HG03175 (cell line): ENCODE data around the gene EEF1AKMT3.

ENCODE experiments used
- ATAC-seq: cut with Tn5 transposase; IDR thresholded peaks from one replicate; pipeline ENCODE4 v1.9.1; 2021; ENCODE audit warnings: mild to moderate bottlenecking, moderate library complexity; ENCODE audit not compliant: unreplicated experiment

EEF1AKMT3 gene

DNA sequence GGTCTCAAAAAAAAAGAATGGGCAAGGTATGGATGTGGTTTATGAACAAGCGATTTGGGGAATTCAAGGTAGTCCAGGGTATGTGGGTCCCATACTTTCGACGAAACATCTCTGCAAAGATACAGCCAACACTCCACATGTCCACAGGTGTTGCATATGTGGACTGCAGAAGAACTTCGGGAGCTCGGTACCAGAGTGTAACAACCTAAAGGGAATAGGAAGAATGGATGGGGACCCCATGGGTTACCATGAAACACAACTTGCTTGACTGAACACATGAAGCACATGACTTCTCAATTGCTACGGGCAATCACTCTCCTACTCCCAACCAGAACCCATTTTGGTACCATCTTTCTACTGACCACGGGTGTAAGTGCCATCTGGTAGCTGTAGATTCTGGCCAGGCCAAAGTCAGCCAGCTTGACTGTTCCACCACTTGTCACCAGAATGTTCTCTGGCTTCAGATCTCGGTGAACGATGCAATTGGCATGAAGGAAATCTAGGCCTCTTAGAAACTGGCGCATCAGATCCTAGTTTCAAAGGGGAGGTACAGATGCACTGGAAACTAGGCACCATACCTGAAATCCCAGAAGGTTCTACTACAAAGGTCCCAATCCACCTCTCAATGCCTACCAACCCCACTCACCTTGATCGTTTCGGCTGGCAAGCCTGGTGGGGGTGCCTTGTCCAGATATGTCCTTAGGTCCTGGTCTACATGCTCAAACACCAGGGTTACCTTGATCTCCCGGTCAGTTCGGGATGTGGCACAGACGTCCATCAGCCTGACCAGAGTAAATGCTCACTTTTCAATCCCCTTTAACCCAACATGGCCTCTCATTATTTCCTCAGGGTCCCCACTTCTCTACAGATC is 21.6 kb upstream of the EEF1AKMT3 start:
- no peak for ATAC-seq

GRCh38 chr12:57751432-57751787 is 21.0 kb upstream of the EEF1AKMT3 start:
- ATAC-seq = no peak

GRCh38 chr12:57751788-57752667 is 20.4 kb upstream of the EEF1AKMT3 start, which contains the start of gene CDK4:
CDK4 (minus strand) TSS chr12:57752310; CDS start chr12:57751717, 593 bp downstream.
- ATAC-seq = peak; percentile 74

DNA sequence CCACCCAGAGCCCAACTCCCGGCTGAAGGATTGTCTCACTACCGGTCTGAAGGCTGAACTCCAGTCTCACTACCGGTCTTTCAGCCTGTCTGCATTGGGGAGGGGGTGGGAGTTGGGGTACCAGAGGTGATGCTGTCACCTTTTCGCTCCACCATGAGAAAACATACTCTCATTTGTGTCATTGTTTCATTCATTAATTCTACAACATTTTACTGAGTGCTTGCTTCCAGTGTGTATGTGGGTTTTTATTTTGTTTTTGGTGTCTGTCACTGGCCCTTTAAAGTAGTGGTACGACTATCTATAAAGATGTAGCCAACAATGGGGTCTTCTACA is 19.8 kb upstream of the EEF1AKMT3 start:
- no peak for ATAC-seq

- no peak for ATAC-seq
Measured at GRCh38 chr12:57753756-57754337, 18.6 kb upstream of the EEF1AKMT3 start.

GRCh38 chr12:57754411-57755193 is 17.8 kb upstream of the EEF1AKMT3 start, which contains the start of gene MARCHF9:
MARCHF9 (plus strand) TSS chr12:57755103; CDS start chr12:57755529, 426 bp downstream.
- ATAC-seq = no peak

- ATAC-seq = no peak
Measured at GRCh38 chr12:57755194-57755453, 17.3 kb upstream of the EEF1AKMT3 start.

- ATAC-seq = no peak
Measured at GRCh38 chr12:57755454-57756372, 16.7 kb upstream of the EEF1AKMT3 start.

DNA sequence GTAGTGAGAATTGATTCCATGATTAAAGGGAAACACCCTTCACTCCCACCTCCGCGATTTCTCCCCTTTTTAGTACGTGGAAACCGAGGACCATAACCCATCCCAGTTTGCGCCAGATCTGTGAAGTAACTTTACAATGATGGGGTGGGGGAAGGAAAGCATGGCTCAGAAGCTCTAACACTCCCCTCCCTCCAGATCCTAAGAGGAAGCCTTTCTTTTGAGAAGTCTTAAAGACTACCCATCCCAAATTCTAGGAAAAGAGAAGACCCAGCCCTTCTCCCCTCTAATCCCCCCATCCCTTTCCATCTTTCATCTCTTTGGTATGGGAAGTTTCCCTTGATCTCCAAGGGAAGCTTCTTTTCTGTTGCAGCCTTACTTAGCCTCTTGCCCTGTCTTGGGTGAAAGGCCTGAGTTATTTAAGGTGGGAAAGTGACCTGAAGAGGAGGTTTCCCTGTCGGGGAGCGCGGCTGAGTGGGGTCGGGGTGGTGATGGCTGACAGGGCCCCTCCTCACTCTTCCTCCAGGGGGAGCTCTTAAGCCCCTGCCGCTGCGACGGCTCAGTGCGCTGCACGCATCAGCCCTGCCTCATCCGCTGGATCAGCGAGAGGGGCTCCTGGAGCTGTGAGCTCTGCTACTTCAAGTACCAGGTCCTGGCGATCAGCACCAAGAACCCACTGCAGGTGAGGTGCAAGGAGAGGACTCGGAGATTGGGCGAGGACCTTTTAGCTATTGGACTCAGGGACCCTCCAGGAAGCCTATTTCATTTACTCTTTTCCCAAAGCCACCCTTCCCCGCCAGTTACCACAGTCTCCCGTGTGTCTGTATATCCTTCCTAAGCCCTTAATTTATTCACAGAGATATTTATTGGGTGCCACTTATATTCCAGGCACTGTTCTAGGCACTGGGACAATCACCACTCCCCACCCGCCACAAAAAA is 15.7 kb upstream of the EEF1AKMT3 start:
- ATAC-seq = peak; percentile 31

DNA sequence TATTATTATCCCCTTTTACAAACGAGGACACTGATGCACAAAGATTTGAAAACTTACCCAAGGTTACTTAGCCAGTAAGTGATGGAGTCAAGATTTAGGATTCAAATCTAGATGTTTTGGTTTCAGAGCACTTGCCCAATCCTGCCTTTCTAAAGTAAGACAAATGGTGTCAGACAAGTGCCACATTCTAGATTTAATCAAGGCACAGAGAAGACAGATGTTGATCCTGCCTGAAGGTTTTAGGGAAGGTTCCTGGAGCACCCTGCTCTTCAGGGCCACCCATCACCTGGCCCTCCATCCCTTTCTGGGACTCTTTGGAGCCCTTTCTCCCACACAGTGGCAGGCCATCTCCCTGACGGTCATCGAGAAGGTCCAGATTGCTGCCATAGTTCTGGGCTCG is 14.6 kb upstream of the EEF1AKMT3 start:
- no peak for ATAC-seq

DNA sequence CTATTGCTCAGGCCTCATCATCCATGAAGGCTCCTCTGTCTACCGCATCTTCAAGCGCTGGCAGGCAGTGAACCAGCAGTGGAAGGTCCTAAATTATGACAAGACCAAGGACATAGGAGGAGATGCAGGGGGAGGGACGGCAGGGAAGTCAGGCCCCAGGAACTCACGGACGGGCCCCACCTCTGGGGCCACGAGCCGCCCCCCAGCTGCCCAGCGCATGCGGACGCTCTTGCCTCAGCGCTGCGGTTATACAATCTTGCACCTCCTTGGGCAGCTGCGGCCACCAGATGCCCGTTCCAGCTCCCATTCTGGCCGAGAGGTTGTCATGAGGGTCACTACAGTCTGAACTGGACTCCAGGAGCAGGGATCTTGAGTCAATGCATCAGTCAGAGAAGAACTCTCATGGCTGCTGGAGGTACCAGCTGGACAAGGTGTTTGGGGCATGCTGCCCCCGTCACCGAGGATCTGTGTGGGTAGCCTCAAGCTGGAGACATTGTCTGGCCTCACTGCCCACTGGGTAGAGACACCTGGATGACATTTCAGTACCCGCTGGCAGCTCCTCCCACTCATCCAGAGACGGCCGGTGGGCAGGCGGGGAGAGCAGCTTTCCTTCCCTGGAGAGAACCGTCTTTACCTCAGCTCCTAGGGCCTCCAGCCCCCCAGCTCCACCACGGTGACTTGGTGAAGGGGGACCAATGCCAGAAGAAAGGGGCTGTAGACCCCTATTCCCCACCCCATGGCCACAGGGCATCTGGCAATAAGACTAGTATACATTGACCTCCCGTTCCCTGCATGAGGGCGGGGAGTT is 13.7 kb upstream of the EEF1AKMT3 start:
- no peak for ATAC-seq

GRCh38 chr12:57759360-57759980 is 12.9 kb upstream of the EEF1AKMT3 start:
- ATAC-seq = no peak

DNA sequence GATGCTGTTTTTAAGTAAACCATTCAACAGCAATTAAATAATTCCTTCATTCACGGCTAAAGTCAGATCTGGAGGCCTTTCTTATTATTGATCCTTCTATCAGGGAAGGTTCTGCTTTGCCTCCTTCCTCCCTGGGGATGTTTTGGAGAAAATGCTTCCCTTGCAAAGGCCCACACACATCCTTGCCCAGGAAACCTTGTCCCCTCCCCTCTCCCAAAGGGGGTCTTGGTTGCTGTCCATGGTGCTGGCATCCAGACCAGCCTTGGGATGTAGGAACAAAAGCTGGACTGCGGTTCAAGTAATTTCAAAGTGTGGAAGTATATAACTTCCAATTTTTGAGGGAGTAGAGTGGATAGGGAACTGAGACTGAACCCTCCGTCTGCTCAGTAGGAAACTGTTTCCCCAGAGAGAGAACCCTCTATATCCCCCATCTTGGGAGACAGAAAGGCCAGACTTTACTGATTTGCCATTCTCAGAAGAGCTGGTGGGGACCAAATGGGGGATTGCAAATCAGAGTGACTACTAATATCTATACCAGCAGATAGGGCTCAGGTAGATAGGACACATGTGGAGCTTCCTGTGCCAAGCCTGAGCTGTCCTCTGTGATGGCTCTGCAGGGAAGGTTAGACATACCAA is 11.9 kb upstream of the EEF1AKMT3 start:
- ATAC-seq = no peak

DNA sequence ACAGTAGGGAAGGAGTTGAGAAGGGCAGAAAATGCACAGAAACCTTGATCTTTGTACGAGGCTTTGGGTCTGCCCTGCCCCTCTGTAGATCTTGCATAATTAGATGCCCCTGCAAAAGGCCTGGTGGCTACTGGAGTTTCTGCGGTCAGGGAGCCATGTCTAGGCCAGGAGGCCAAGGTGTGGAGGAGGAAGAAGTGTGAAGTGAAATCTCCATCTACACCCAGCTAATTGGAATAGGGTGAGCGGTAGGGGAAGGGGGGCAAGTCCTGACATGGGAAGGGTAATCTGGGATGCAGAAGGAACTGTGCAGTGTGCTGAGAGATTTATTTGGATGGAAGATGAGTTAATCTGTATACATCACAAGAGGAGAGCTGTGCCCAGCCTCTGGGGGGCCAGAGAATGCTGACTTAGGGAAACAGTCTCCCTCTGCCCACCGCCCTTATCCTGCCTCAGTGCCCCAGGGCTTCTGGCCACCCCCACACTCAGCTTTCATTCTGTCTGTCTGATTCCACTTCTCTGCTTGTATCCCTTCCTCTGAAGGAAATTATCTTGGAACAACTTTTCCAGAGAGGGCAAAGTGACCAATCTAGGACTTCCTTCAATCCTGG is 10.9 kb upstream of the EEF1AKMT3 start:
- ATAC-seq = no peak

GRCh38 chr12:57762463-57762862 is 10.0 kb upstream of the EEF1AKMT3 start:
- no peak for ATAC-seq

GRCh38 chr12:57763881-57764661 is 8.3 kb upstream of the EEF1AKMT3 start:
- no peak for ATAC-seq
